A673 (cell line): ENCODE results near the gene CDHR3.

ENCODE experiments used
- EZH2 ChIP-seq: fragments of 200-600 bp; sonication (generic); IDR thresholded peaks from 2 replicates; pipeline ENCODE4 v1.6.1; 2017; ENCODE audit warnings: borderline replicate concordance, low read depth, mild to moderate bottlenecking, mixed read lengths, antibody characterized with exemption, low read length; ENCODE audit not compliant: poor library complexity, severe bottlenecking
- TF ChIP-seq, protein P1 (sequence below): fragments of 300-800, 200-600 bp; sonication (generic); conservative IDR thresholded peaks from 2 replicates; pipeline ENCODE4 v1.5.1; 2017; ENCODE audit warnings: low read depth, mild to moderate bottlenecking, antibody characterized with exemption, low read length, moderate library complexity, mixed read lengths

DNA sequence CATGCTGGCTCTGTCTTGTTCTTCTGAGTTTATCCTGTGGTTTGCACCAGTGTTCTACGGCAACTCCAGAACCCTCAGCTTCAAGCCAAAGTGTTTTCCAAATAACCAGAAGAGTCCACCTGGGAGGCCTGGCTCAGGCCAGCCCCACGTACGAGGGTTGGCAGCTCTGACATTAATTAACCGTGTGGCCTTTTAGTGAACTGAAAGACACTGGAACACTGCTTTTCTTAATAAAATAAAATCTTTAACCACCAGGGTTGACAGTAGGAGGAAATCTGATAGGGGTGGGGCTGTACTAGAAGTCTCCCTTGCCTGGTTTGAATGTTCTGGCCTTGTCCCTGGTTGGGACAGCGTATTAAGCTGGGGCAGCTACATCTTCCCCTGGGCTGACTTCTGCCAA is 84.1 kb downstream of the CDHR3 start:
- TF ChIP-seq, protein P1, sequence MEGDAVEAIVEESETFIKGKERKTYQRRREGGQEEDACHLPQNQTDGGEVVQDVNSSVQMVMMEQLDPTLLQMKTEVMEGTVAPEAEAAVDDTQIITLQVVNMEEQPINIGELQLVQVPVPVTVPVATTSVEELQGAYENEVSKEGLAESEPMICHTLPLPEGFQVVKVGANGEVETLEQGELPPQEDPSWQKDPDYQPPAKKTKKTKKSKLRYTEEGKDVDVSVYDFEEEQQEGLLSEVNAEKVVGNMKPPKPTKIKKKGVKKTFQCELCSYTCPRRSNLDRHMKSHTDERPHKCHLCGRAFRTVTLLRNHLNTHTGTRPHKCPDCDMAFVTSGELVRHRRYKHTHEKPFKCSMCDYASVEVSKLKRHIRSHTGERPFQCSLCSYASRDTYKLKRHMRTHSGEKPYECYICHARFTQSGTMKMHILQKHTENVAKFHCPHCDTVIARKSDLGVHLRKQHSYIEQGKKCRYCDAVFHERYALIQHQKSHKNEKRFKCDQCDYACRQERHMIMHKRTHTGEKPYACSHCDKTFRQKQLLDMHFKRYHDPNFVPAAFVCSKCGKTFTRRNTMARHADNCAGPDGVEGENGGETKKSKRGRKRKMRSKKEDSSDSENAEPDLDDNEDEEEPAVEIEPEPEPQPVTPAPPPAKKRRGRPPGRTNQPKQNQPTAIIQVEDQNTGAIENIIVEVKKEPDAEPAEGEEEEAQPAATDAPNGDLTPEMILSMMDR, result no peak
- no peak for TF ChIP-seq EZH2
